HG03039 (cell line): Measurements from ENCODE around the gene CDKN3.
A peak's percentile ranks its signal among the peaks of the same experiment; 100 is the strongest.

Experiments used
- ATAC-seq: cut with Tn5 transposase; IDR thresholded peaks from one replicate; pipeline ENCODE4 v1.9.1; 2021; ENCODE audit warnings: mild to moderate bottlenecking, moderate library complexity; ENCODE audit not compliant: unreplicated experiment

The CDKN3 gene, protein sequence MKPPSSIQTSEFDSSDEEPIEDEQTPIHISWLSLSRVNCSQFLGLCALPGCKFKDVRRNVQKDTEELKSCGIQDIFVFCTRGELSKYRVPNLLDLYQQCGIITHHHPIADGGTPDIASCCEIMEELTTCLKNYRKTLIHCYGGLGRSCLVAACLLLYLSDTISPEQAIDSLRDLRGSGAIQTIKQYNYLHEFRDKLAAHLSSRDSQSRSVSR

GRCh38 chr14:54396493-54397335, at the start of gene CDKN3:
Gene CDKN3 (plus strand): TSS chr14:54397007. CDS start chr14:54397069, 62 bp downstream.
- ATAC-seq, result peak; percentile 96

DNA sequence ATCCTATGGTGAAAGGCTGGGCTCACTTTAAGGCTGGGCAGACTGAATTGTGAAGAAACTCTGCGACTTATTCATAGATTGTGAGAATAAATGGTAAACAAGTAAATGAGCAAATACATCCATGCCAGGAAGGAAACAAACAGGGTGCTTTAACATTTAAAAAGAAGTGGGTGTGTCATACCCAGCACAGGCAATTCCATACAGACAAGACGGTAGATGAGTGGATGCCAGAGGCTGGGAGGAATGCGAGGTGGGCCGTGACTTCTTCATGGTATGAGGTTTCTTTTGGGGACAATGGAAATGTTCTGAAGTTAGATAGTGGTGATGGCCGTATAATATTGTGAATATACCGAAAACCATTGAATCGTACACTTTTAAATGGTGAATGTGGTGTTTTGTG, 49.8 kb upstream of the CDKN3 start:
- no peak for ATAC-seq

- no peak for ATAC-seq
These were observed 48.7 kb upstream of the CDKN3 start for GRCh38 chr14:54348001-54348611.

GRCh38 chr14:54348923-54349620, 47.7 kb upstream of the CDKN3 start:
- ATAC-seq, result no peak

DNA sequence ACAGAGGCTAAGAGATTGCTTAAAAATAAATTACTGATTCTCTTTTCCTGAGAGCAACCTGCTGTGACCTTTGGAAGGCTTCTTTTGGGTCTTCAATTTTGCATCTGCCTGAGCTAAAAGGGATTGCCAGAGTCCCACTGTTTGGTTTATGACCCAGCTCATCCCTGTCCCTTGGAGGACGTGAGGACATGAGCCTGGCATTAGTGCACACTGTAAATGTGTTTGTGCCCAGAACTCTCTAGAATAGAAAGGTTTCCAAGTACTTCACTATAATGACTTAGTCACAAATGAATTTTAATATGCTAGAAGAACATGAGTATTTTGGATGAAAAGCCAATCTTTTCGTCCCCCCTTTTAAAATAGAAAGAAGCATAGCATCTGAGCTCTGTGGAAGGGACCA, 47.1 kb upstream of the CDKN3 start:
- ATAC-seq, result no peak

DNA sequence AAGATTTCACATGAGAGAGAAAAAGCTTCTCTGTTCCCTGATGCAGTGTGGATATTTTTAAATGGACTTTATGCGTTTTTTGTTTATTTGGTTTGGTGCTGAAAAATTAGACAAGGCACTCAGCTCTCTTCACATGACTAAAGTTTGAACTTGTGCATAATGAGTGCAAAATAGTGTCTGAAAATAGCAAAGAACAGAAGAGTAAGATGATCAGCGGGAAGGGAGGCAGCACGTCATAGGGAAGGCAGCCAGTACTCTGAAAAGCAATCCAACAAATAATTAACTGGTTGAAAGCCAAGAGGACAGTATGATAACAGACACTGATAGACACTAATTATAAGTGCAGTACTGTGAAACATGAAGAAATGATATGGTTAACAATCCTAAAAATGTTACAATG, 46.6 kb upstream of the CDKN3 start:
- no peak for ATAC-seq

- ATAC-seq, result no peak
These were observed 43.5 kb upstream of the CDKN3 start for GRCh38 chr14:54353266-54353665.

DNA sequence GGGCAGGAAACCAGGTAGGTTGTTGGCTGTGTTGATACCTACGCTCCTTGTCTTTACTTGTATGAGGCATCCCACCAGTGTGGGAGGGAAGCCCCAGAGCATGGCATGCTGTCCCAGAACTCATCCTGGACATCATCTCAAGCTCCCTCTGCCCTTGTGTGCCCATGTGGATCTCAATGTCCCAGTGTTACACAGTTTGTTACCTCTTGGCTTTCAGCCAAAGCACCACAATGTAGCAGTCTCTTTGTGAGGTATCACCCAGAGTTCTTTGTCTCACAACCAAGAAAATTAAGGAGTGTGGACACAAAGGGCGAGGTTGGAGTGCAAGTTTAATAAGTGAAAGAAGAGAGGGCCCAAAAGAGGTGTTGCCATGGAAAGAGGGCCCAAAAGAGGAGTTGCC, 43.1 kb upstream of the CDKN3 start:
- no peak for ATAC-seq

DNA sequence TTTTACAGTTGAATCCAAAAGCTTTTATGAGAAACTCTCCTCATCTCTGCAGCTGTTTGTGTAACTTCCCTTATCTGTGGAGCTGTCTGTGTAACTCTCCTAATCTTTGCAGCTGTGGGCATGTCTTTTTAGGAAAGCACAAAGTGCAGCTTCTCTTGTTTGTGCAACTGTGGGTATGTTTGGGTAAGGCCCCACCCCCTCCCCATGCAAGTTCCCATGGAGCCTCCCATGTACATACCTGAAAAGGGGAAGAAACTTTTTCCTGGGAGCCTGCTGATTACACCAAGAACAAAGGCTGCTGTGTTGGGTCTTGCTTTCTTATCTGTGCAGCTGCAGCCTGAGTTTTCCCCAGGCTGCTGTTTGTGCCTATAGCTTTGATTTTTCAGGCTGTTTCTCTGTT, 42.7 kb upstream of the CDKN3 start:
- ATAC-seq, result no peak

GRCh38 chr14:54354968-54355641, 41.7 kb upstream of the CDKN3 start:
- ATAC-seq, result no peak

- no peak for ATAC-seq
These were observed 41.1 kb upstream of the CDKN3 start for GRCh38 chr14:54355698-54356097.

- no peak for ATAC-seq
These were observed 40.6 kb upstream of the CDKN3 start for GRCh38 chr14:54356172-54356571.

DNA sequence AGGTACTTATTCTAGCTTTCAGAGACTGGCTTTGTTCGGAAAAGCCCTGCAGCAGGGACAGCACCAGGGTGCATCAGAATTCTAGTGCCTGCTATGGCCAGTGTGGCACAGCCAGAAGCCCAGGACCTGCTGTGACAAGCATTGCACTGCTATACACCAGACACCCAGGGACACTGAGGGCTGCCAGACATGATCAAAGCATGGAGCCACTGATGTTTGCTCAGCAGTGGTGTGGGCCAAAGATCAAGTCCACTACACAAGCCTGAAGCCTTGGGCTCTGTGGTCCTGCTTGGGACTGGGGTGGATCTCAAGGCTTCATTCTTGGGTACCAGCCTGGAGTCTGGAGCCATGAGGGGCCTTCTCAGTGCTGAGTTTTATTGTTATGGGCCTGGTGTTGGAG, 36.1 kb upstream of the CDKN3 start:
- no peak for ATAC-seq

DNA sequence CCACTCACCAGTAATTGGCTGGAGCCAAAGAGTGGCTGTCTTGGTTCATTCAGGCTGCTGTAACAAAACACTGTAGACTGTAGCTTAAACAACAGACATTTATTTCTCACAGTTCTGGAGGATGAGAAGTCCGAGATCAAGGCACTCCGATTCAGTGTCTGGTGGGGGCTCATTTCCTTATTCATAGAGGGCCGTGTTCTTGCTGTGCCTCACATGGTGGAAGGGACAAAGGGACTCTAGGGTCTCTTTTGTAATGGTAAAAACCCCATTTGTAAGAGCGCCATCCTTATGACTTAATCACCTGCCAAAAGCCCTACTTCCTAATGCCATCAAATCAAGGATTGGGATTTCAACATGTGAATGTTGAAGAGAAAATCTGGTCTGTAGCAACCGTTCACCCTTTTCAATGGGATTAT, 34.7 kb upstream of the CDKN3 start:
- ATAC-seq, result no peak

DNA sequence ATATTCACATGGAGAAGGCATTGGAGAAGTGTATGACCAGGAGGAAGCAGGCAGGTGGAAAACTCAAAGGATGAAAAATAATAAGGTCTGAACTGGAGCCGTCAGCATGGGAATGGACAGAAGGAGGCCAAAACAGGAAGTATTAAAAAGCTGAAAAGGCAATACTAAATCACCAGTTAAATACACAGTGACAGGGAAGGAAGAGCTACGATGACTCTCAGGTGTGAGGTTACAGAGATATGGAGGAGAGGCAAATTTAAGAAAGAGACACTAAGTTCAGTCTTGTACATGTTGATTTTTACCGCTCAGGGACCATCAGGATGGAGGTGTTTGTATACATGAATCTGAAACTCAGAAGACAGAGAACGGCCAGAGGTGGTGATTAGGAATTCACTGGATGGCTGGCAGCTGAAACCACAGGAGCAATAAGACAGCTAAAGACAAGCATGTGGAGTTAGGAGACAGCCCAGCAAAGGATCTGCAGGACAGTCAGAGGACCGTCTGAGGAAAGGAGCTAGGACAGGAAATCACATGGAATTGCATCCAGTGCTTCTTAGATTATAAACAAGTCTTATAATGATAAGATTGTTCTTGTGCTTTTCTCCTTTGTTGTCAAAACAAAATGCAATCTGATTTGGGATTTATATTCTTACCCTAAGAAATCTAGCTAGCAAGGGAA, 33.9 kb upstream of the CDKN3 start:
- ATAC-seq, result no peak

GRCh38 chr14:54364555-54365415, 32.0 kb upstream of the CDKN3 start:
- no peak for ATAC-seq

DNA sequence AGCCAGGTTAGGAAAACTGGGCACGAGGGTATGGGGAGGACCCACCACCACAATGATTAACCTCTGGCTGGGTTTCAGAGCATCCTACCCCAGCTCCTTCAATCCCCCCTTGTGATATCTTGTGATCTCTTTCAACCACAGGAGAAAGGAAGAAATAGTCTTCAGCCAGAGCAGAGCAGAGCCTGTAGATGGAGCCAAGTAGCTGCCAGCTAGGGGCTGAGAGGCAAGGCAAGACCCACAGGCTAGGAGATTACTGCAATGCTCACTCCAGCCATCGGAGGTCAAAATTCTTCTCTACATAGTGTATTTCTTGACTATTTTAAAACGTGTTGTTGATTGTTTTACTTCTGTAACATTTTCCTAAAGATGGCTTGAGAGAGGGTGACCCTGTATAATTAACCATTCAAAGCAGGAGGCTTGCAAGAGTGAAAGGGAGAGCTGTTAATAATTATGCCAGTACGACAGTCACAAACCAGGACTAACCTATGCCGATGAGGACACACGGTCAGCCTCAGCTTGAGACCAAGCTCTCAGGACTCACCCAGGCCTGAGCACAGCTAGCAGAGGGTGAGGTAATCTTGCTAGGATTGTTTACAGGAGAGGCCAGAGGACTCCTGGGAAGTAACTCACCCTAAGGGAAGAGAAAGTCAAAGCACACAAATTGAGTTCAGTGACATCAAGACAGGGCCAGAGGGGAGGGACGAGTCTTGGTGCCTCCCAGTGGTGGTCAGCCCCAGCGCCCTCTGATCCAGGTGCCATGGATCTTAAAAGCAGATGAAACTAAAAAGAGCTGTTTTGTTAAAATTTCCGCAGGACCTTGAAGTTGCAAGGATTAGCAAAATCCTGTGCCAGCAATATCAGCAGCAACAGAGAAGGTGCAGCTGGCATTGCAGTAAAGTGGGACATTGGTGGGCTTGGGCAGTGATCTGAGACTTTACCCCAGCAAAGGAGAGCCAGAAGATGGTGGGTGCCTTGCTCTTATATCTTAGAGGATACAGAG, 29.8 kb upstream of the CDKN3 start:
- peak; percentile 53 for ATAC-seq

DNA sequence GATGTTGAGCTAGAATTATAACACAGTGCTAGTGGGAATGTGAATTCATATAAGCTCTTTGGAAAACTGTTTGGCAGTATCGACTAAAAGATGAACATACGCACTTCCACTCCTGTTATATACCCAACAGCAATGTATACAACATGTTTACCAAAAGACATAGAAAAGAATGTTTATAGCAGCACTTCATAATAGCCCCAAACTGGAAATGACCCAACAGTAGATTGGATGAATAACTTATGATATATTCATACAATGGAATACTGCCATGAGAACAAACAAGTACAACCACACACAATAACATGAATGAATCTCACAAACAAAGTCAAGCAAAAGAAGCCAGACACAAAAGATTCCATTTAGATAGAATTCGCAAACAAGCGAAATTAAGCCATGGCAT, 28.5 kb upstream of the CDKN3 start:
- ATAC-seq, result no peak
